Endothelial cell of umbilical vein (primary cell): ENCODE results near the gene MACROD2. TPM values are rescaled to one million over a fixed set of nuclear protein-coding genes. Genes with fewer than 3 reads are reported as not detected.

Experiments
- BruUV-seq: library from RNA; stranded (reverse); fragments of 400-500 nt; replicated peaks from 2 replicates; lab custom pipeline; 2021; lab: Mats Ljungman, UMichigan
- CTCF ChIA-PET: fragments of 300-600, 350-600 bp; sonication (Branson Sonifier 250); formaldehyde crosslinking; loops from one replicate; lab custom pipeline; 2021; ENCODE audit warnings: antibody characterized with exemption, inconsistent platforms; lab: Charles Lee
- POLR2A ChIA-PET: fragments of 300-600, 350-600 bp; sonication (Branson Sonifier 250); formaldehyde crosslinking; loops from one replicate; lab custom pipeline; 2021; ENCODE audit warnings: antibody characterized with exemption, inconsistent platforms; lab: Charles Lee
- DNase-seq: peaks from one replicate; pipeline ENCODE4 v3.0.0-alpha.2; 2011; ENCODE audit warnings: low read depth, low spot score
- FAIRE-seq: peaks from 2 replicates; lab custom pipeline; 2011; peaks lifted over from hg19 to GRCh38; lab: Jason Lieb, UNC
- H2AFZ ChIP-seq: 2 replicates; pipeline ENCODE4 v1.6.0; 2012; ENCODE audit warnings: low read depth, low read length, control low read depth, inconsistent platforms
- H3K27ac ChIP-seq: 2 replicates; pipeline ENCODE4 v1.5.1; 2011; ENCODE audit warnings: low read depth, mild to moderate bottlenecking, control low read depth, low read length, moderate library complexity; ENCODE audit not compliant: insufficient read depth
- H3K27me3 ChIP-seq, 2 experiments: 2 replicates each; pipeline versions ENCODE4 v1.6.0 to v1.6.1; 2011; ENCODE audit warnings: low read length in 2 of 2, mixed read lengths in 1 of 2; ENCODE audit not compliant: control insufficient read depth in 2 of 2, insufficient read depth in 2 of 2
- H3K36me3 ChIP-seq, 2 experiments: 2 replicates in 1 of 2; 3 replicates in 1 of 2; pipeline ENCODE4 v1.5.1; 2011; ENCODE audit warnings: low read length in 2 of 2, mild to moderate bottlenecking in 1 of 2, moderate library complexity in 1 of 2; ENCODE audit not compliant: control insufficient read depth in 2 of 2, insufficient read depth in 2 of 2; ENCODE audit errors: extremely low read depth in 1 of 2
- H3K4me1 ChIP-seq: 3 replicates; pipeline ENCODE4 v1.5.1; 2011; ENCODE audit warnings: mild to moderate bottlenecking, low read length; ENCODE audit not compliant: control insufficient read depth, insufficient read depth; ENCODE audit errors: extremely low read depth
- H3K4me2 ChIP-seq: 2 replicates; pipeline ENCODE4 v1.6.1; 2011; ENCODE audit warnings: low read length, control low read depth, mixed read lengths; ENCODE audit not compliant: insufficient read depth
- H3K4me3 ChIP-seq, 3 experiments: fragments of 200-600 bp in 1 of 3; sonication (generic), shearing (Covaris generic) in 1 of 3; replicated peaks in 1 of 3; 2 replicates each; pipeline ENCODE4 v1.5.1; 2011 to 2016; ENCODE audit warnings: control low read depth in 3 of 3, low read length in 3 of 3, mild to moderate bottlenecking in 2 of 3, inconsistent platforms in 1 of 3, low read depth in 1 of 3, moderate library complexity in 1 of 3; ENCODE audit not compliant: insufficient read depth in 1 of 3
- H3K79me2 ChIP-seq: 2 replicates; pipeline ENCODE4 v1.6.0; 2012; ENCODE audit warnings: low read length, inconsistent platforms; ENCODE audit not compliant: control insufficient read depth, insufficient read depth
- H3K9ac ChIP-seq: replicated peaks from 2 replicates; pipeline ENCODE3; 2011; ENCODE audit warnings: low read length, control low read depth; ENCODE audit not compliant: insufficient read depth; ENCODE audit errors: extremely low read depth
- H3K9me1 ChIP-seq: replicated peaks from 3 replicates; pipeline ENCODE4 v1.6.0; 2011; ENCODE audit warnings: mild to moderate bottlenecking, low read length; ENCODE audit not compliant: control insufficient read depth, insufficient read depth; ENCODE audit errors: extremely low read depth
- H3K9me3 ChIP-seq: replicated peaks from 2 replicates; pipeline ENCODE4 v1.5.1; 2012; ENCODE audit warnings: low read length, inconsistent platforms; ENCODE audit not compliant: control insufficient read depth, insufficient read depth
- H4K20me1 ChIP-seq: replicated peaks from 2 replicates; pipeline ENCODE3; 2011; ENCODE audit warnings: mild to moderate bottlenecking, low read length; ENCODE audit not compliant: control insufficient read depth, insufficient read depth; ENCODE audit errors: extremely low read depth
- CTCF ChIP-seq, 2 donors: IDR thresholded peaks; 1 replicate in 1 of 2; 2 replicates in 1 of 2; pipeline ENCODE4 v1.5.1; 2011; ENCODE audit warnings: low read length in 2 of 2, mild to moderate bottlenecking in 2 of 2, moderate library complexity in 2 of 2, control low read depth in 1 of 2, inconsistent platforms in 1 of 2, low read depth in 1 of 2; ENCODE audit not compliant: insufficient read depth in 1 of 2; ENCODE audit errors: extremely low read depth in 1 of 2
- EZH2 ChIP-seq: IDR thresholded peaks from 2 replicates; pipeline ENCODE4 v1.6.1; 2012; ENCODE audit warnings: borderline replicate concordance, low read depth, mild to moderate bottlenecking, moderate library complexity, low read length, inconsistent platforms; ENCODE audit not compliant: severe bottlenecking
- FOS ChIP-seq: IDR thresholded peaks from 2 replicates; pipeline ENCODE4 v1.6.1; 2011; ENCODE audit warnings: mild to moderate bottlenecking, low read length, moderate library complexity, borderline replicate concordance; ENCODE audit not compliant: insufficient read depth
- GATA2 ChIP-seq: IDR thresholded peaks from 2 replicates; pipeline ENCODE4 v1.7.0; 2011; ENCODE audit warnings: low read depth, mild to moderate bottlenecking, moderate library complexity, mixed read lengths, low read length; ENCODE audit not compliant: insufficient read length, insufficient read depth
- JUN ChIP-seq: IDR thresholded peaks from 2 replicates; pipeline ENCODE4 v1.6.1; 2011; ENCODE audit warnings: borderline replicate concordance, low read depth; ENCODE audit not compliant: insufficient read length, insufficient read depth
- MAX ChIP-seq: IDR thresholded peaks from 2 replicates; pipeline ENCODE4 v1.6.1; 2011; ENCODE audit not compliant: insufficient read depth, insufficient read length
- MYC ChIP-seq: IDR thresholded peaks from one replicate; pipeline ENCODE4 v1.6.1; 2011; ENCODE audit warnings: mild to moderate bottlenecking, low read depth, low read length
- POLR2A ChIP-seq: IDR thresholded peaks from 2 replicates; pipeline ENCODE4 v1.6.1; 2012; ENCODE audit warnings: low read depth, mild to moderate bottlenecking, control low read depth, low read length
- POLR2AphosphoS5 ChIP-seq: IDR thresholded peaks from 2 replicates; pipeline ENCODE4 v1.6.1; 2012; ENCODE audit warnings: low read depth, mild to moderate bottlenecking, control low read depth, low read length, moderate library complexity; ENCODE audit not compliant: insufficient read depth
- dilution Hi-C: fragments of 300-500 bp; cut with MboI; formaldehyde crosslinking; loops from one replicate; pipeline ENCODE4 v1.15.0; 2019; ENCODE audit warnings: low sequenced_read_pairs; ENCODE audit not compliant: extremely low pct_ligation_motif_present
- intact Hi-C: fragments of 100-400 bp; cut with micrococcal nuclease; formaldehyde crosslinking; loops from one replicate; pipeline ENCODE4 v1.10.0; 2022
- polyA plus RNA-seq, 4 experiments: library from polyadenylated mRNA; depleted of rRNA in 3 of 4; stranded (reverse) in 3 of 4; unstranded in 1 of 4; fragments of >200 nt; gene quantifications; 2 replicates each; pipeline versions ENCODE4 v1.2.1 to v1.2.3, GENCODE V29; 2011 to 2012; ENCODE audit warnings: missing spikeins in 1 of 4
- total RNA-seq: library from RNA; stranded (reverse); gene quantifications from 2 replicates; pipeline ENCODE4 v1.2.3, GENCODE V29; 2021

MACROD2 gene
- total and polyA plus RNA-seq, 2 donors (not counting 3 experiments of a cell fraction or from before 2014, with no cell fraction given): 0.11 to 0.73 TPM

GRCh38 chr20:14845199-14846160 lies 850.2 kb downstream of the MACROD2 start:
- FAIRE-seq (no peak), DNase-seq (no peak)
- Histone ChIP-seq H4K20me1 (no peaks in the 10 kb centered on the region), H3K4me3 (no peak overlapping the region), H3K27me3 (no peaks in the 10 kb centered on the region), H3K4me1 (no peaks in the 10 kb centered on the region), H3K9me1 (no peaks in the 10 kb centered on the region), H2AFZ (no peak overlapping the region), H3K9ac (no peak overlapping the region), H3K9me3 (no peaks in the 10 kb centered on the region), H3K27ac (no peak overlapping the region), H3K36me3 (no peaks in the 10 kb centered on the region), H3K4me2 (no peak overlapping the region), H3K79me2 (no peaks in the 10 kb centered on the region)
- TF ChIP-seq POLR2A (no peak), GATA2 (no peak), JUN (no peak), POLR2AphosphoS5 (no peak), MAX (no peak), CTCF (IDR thresholded peaks at IDR 0.05; ENCODE audit: extremely low read depth in 1 of 2, insufficient read depth in 1 of 2, low read depth in 1 of 2, low read length in 2 of 2) (no peak), MYC (no peak), FOS (no peak), EZH2 (no peak)
- intact Hi-C loops: no loop called here
- no TSS peak for BruUV-seq
- ChIA-PET POLR2A (no interaction called here), CTCF (interaction anchor here (1.6 kb wide), 1 partner anchor 9 kb away, joined by 4 read pairs; no protein-coding TSS in a partner anchor)
- dilution Hi-C loops: no loop called here
